GM21723 (cell line): ENCODE data around the gene ZNF688.
A peak's percentile ranks its signal among the peaks of the same experiment; 100 is the strongest.
"Not testable (repeated sequence)": the region's sequence is repeated elsewhere in the genome, so short reads cannot be mapped to it uniquely, and the experiment has no call there.

Experiments used
- ATAC-seq: cut with Tn5 transposase; IDR thresholded peaks from one replicate; pipeline ENCODE4 v1.9.1; 2021; ENCODE audit warnings: mild to moderate bottlenecking, moderate library complexity; ENCODE audit not compliant: unreplicated experiment

ZNF688 gene

DNA sequence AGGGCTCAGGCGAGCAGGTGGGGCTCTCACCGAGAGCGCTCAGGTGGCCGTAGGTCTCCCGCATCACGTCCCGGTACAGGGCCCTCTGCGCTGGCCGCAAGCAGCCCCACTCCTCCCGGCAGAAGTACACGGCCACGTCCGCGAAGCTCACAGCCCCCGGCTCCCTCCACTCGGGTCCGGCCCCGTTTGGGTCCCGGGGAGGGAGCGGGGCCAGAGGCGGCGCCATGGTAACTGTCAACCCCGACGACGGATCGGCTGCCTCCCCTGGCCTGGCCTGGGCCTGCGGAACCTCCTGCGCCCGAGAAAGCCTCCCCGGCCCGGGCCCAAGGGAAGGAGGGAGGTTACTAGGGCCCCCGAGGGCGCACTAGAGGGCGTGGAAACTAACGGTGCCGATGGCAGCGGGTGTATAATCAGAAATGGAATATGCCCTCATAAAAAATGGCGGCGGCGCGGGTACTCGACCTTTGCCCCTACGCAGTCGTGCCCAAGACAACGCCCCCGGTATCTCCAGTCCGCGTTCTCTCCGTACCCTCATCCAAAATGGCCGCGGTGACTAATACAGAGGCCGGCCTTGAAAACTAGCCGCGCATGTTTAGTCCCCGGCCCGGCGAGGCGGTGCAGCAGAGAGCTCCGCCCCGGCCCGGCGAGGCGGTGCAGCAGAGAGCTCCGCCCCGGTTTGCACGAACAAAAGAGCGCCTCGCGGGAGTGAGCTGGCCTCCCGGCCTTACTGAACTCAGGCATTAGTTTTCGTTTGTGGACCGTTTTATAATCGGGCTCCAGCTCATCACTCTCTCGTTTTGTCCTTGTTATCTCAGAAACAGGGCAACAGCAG lies 13.3 kb downstream of the ZNF688 start, which contains the start of gene ZNF764:
Gene ZNF764, minus strand, starts transcription at position 418 of the 832 bp plus-strand sequence. Its CDS starts 192 bp downstream, at position 226.
- peak; percentile 81 for ATAC-seq

DNA sequence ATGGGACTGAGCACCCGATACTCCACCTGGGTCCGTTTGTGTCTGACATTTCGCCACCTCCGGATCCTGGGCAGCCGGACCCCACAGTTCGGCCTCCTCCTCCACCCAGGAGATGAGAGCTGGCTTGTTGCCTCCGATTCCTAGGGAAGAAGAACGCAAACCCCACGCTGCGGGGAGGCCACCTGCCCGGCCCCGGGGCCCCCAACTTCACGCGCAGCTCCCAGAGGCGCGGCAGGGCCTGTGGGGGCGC lies 13.9 kb downstream of the ZNF688 start:
- peak; percentile 4 for ATAC-seq

DNA sequence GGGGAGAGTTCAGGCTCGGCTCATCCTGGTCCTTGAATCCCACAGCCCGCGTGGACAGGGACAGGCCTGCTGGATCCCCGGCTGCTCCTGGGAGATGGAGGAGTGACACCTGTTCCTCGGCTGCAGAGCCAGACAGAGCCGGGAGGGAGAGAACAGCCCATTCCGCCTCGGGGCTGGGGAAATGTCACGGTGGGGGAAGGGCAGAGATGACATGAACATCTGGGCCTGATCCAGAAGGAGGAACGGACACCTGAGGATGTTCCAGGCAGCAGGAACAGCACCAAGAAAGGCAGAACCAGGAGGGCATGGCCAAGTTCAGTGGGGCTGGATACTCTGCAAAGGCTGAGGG lies 15.4 kb downstream of the ZNF688 start:
- no peak for ATAC-seq

DNA sequence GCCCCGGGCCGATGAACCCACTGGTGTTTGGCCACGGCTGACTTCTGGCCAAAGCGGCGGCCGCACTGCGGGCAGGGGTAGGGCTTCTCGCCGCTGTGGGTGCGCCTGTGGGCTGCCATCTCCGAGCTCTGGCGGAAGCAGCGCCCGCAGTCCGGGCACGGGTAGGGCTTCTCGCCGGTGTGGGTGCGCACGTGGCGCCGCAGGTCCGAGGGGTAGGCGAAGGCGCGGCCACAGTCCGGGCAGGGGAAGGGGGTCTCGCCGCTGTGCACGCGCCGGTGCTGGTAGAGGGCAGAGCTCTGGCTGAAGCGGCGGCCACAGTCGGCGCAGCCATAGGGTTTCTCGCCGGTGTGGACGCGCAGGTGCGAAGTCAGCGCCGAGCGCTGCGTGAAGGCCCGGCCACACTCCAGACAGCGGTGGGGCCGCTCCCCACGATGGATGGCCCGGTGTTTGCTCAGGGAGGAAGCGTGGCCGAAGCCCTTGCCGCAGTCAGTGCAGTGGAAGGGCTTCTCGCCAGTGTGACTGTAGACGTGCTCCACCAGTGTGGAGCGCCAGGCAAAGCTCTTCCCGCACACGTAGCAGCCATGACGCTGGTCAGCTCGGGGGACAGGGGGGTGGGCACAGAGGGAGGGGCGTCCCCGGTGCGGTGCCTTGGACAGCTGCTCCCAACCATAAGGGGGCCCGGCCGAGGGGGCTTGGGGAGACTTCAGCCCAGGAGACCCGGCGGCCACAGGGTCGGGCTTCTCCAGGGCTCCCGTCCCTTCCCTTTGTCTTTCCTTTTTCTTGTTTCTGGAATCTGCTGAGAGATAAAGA lies 16.0 kb downstream of the ZNF688 start:
- ATAC-seq, result no peak

DNA sequence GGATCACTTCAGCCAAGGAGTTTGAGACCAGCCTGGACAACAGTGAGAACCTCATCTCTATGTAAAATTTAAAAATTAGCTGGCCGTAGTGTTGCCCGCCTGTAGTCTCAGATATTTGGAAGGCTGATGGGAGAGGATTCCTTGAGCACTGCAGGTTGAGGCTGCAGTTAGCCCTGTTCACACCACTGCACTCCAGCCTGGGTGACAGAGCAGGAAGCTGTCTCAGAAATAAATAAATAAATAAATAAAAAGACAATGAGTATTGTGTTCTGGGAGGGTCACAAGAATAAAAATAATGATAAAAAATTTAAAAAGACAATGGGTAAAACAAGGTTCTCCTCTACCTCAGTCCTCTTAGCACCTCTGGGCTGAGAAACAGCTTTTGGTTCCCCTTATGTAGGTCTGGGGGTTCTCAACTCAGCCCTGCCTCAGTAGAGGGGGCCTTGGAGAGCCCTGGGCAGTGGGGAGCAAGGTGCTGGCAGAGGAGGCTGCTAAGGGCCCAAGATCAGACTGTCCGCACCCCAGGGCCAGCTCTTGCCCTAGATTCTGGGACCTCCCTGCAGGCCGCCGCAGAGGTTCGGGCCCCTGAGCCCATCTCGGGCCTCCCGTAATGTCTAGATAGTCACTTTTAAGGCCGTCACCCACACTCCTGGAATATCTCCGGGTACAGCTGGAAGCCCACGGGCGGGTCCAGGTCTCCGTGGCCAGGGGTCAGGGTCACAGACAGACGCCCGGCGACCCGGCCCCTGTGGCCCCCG lies 16.8 kb downstream of the ZNF688 start:
- ATAC-seq, result no peak

DNA sequence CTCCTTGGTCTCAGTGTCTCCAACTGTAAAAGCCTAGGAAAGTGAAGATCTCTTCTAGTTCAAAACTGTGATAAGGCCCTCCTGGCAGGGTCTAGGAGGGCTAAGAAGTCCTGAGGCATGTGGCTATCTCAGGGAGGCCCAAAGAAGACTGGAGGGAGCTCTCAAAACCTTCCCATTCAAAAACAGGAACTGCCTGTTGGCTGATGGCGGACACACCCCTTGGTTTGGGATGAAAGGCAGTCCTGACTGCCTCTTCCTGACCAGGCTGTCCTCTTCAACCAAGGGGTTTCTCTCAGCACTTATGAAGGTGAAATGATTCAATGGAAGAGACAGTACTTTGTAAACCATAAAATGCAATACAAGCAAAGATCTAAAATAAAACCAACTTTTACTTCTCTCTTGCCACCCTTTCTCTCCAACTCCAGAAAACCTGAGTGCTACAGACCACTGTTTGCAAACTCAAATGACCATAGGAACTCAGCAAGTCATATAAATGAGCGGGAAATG lies 18.1 kb downstream of the ZNF688 start:
- no peak for ATAC-seq

DNA sequence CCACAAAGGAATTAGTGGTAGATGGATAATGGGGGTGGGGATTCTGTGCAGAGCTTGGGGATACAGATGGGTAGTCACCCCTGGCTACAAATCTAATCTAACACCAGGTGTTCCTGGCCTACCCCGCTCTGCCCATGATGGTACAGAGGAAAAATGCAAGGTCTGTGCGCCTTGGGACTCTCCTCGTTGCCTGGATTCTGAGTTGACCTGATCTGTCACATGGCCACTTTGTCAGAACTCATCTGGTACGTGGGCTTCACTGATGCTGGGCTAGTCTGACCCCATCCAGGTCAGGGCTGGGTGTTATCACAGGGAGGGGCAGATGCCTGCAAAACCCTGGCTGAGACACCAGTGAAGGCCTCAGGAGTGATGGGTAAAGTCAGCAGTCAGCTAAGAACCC lies 18.6 kb downstream of the ZNF688 start:
- ATAC-seq, result no peak

DNA sequence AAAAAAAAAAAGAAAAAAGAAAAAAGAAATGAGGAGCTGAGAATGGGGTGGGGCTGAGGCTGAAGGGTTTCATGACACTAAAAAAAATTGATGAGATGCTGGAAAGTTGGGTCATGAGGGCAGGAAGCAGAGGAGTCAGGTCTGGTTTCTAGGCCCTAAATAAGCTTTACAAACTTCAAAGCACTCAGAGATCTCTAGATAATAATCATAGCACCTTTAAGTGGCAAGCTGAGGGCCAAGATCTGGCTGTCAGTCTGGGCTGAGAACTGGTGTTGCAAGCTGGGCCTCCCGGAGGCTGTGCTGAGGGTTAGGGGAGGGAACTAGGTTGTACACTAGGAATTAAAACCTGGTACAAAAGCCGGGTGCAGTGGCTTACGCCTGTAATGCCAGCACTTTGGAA lies 19.7 kb downstream of the ZNF688 start:
- ATAC-seq, result no peak

DNA sequence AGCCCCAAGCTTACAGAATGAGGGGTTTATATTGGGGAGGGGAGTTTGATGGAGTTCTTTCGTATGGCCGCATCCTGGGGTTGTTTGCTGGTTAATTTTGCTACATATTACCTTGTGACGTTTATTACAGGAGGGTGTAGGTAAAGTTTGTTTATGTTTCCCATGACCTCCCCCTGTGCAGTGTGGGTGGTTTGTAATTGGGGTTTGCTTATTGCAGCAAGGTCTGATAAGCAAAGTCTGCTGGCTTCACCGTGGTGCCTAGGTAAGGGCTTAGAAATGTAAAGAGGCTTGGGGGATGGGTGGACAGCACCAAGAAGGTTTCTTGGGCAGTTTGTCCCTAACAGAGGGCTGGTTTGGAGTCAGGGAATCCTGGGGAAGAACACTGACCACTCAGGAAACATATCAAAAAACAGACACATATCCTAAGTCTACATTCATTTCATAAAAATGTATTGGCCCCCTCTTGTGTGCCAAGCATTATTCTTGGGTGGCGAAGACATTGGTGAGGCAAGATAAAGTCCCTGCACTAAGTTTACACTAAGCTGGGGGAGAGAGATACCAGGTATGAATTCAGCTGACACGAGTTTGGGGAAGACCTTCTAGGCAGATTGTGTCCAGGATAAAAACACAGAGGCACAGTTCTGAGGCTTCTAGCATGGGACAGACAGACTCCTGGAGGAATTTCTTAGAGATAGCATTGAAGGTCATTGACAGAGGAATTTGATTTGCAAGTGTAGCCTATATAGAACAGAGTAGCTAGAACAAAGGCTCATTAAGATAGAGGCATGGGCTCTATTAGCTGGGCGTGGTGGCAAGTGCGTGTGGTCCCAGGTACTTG lies 22.9 kb downstream of the ZNF688 start:
- no peak for ATAC-seq

DNA sequence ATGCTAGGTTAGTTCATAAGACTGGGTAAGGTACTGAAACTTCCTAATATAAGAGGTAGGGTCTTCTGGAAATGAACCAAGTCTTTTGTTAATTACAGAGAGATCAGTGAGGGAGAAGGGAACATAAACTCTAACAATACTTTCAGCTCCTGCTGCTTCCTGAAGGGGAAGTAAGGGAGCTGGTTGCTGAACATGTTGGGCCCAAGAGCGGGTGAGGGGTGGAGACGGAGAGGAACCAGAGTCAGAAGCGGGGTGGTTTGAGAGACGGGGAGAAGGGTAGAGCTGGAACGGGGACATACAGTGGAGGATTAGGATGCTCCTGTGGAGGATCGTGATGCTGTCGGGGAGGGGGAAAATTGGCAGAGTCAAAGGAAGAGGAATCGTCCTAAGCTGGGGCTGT lies 25.4 kb downstream of the ZNF688 start:
- no peak for ATAC-seq

DNA sequence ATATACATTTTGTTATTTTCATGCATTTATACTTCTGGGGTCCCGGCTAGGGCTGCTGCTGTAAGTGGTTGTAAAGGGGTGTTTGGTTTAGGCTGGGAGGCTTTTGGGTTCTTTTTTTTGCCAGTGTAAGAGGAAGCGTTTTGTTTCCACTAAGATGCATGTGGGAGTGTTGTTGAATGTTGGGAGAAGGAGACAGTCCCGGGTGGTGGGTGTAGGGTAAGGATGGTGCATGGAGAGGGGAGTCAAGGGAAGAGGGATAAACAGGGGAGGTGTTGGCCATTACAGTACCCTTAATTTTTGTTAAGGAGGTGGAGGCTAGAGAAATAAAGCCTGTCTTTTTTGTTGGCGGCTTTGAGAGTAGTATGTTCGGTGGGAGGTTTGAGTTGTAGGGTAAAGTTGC lies 28.4 kb downstream of the ZNF688 start:
- no peak for ATAC-seq

DNA sequence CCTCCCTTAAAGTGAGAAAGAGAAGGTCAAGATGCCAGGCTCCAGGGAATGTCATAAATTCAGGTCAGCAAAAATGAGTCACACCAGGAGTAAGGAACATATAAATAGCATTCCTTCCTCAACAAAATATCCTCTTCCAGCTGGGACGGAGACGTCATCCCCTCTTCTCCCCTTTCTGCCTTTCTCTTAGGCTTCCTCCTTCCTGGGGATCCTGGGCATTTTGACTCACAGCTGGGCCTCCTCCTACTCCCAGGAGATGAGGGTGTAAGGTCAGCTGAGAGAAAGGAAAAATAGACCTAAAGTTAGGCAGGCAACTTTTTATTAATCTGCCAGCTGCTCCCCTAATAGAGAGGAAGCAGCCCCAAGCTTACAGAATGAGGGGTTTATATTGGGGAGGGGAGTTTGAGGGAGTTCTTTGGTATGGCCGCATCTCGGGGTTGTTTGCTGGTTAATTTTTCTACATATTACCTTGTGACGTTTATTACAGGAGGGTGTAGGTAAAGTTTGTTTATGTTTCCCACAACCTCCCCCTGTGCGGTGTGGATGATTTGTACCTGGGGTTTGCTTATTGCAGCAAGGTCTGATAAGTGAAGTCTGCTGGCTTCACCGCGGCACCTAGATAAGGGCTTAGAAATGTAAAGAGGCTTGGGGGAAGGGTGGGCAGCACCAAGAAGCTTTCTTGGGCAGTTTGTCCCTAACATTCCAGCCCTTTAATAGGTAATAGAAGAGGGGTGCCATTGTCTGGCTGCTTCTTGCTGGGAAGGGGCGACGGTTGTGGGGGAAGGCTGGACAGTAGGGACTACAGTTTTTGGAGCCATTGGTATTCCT lies 29.8 kb downstream of the ZNF688 start:
- no peak for ATAC-seq

DNA sequence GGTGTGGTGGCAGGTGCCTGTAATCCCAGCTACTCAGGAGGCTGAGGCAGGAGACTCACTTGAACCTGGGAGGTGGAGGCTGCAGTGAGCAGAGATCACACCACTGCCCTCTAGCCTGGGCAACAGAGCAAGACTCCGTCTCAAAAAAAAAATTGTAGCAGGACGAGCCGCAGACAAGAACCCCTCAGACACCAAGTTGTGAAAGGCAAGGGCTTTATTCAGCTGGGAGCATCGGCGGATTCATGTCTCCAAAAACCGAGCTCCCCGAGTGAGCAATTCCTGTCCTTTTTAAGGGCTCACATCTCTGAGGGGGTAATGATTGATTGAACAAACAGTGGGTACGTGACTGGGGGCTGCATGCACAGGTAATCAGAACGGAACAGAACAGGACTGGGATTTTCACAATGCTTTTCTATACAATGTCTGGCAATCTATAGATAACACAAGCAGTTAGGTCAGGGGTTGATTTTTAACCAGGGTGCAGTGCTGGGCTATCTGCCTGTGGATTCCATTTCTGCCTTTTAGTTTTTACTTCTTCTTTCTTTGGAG lies 30.5 kb downstream of the ZNF688 start:
- not testable (repeated sequence) for ATAC-seq

DNA sequence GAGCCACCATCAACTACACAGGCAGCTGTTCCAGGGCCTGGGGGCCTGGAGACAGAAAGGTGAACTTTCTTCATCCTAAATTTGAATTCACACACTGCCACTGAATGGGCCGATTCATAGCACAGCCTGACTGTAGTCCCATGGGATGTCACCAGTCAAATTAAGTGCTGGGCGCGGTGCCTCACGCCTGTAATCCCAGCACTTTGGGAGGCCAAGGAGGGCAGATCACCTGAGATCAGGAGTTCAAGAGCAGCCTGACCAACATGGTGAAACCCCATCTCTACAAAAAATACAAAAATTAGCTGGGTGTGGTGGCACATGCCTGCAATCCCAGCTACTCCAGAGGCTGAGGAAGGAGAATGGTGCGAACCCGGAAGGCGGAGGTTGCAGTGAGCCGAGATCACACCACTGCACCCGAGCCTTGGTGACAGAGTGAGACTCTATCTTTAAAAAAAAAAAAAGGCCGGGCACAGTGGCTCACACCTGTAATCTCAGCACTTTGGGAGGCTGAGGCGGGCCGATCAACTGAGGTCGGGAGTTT lies 31.5 kb downstream of the ZNF688 start:
- ATAC-seq, result not testable (repeated sequence)

DNA sequence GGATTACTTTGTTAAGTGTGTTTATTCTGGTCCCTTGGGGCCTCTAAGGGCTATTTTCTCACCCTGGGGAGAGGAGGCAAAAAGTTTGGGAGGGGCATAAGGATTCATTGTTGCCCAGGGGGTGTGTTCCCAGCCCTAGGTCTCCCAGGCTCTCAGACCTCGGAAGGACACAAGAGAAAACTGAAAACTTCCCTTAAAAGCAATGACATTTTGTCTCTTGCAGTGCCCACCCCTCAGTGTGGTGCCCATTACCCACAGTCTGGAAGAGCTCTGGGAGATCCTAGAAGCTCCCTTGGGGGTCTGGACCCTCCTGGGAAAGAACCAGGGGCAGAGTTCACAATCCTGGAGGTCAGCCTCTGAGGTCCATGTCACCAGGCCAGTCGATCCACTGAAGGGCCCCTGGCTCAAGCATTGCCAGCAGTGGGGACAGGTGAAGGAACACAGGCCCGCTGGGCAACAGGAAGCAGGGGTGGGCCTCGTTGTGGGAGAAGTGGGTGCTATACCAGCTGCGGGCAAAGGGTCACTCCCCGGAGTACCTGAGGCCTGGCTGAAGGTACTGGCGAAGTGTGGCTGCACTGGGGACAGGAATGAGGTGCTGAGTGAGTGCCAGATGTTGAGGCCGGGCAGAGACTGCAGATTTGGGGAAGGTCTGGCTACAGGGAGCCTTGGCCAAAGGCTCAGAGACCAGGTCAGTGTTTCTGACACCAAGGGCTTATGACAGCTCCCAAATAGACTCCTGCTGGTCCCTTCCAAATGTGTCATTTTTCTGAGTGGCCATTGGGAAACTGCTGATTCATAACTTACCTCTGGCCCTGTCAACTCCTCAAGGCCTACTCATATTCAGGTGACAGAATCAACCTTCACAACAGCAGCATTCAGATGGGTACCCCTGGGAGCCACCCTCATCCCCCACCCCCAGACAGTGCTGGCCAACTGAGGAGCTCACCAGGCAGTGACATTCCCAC lies 32.2 kb downstream of the ZNF688 start:
- no peak for ATAC-seq

DNA sequence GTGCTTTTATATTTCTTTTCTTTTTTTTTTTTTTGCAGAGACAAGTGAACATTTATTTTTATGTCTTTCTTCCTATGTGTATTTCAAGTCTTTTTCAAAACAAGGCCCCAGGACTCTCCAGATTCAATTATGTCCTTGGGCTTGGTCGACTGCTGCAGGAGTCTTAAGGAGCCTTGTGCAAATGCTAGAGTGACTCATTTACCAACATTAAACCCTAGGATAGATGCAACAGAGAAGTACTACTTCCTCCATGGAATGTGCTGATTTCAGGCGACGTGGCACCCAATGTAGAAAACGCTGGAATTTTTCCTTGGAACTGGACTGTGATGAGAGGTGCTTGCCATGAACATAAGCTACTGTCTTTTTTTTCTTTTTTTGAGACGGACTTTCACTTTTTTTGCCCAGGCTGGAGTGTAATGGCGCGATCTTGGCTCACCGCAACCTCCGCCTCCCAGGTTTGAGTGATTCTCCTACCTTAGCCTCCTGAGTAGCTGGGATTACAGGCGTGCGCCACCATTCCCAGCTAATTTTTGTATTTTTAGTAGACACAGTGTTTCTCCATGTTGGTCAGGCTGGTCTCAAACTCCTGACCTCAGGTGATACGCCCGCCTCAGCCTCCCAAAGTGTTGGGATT lies 35.0 kb downstream of the ZNF688 start:
- not testable (repeated sequence) for ATAC-seq

DNA sequence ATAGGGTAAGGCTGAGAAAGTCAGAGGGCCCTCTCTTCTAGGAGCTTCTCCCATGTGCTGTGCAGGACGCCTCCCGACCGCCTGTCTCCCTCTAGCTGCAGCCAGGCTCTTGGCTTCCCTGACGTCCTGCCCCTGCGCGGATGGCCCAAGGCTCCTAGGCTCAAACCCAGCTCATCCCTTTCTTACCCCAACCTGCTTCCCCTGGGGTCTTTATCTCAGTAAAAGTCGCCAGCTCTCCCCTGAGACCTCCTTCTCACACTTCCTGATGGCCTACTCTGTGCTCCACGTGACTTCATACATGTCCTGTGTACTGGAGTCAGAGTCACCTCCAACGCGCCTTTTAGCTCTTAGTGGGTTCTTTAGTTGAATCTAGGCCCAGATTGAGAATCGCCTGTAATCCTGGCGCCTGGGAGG lies 35.7 kb downstream of the ZNF688 start:
- ATAC-seq, result peak; percentile 61
